Activated naive CD8-positive, alpha-beta T cell treated with anti-CD3 and anti-CD28 coated beads for 36 hours (primary cell): ENCODE data around the gene ITGA2. TPM values are rescaled to one million over a fixed set of nuclear protein-coding genes. Genes with fewer than 3 reads are reported as not detected.
"Not testable (repeated sequence)": the region's sequence is repeated elsewhere in the genome, so short reads cannot be mapped to it uniquely, and the experiment has no call there.

Source experiments
- DNase-seq: peaks from one replicate; pipeline ENCODE4 v3.0.0; 2021
- H3K27ac Mint-ChIP-seq: one replicate; pipeline ENCODE4 v1.8.0; 2022; ENCODE audit warnings: mild to moderate bottlenecking, moderate library complexity, mixed read lengths
- H3K27me3 Mint-ChIP-seq: one replicate; pipeline ENCODE4 v1.8.0; 2022; ENCODE audit warnings: mild to moderate bottlenecking, mixed read lengths
- H3K36me3 Mint-ChIP-seq: one replicate; pipeline ENCODE4 v1.8.0; 2021; ENCODE audit warnings: mild to moderate bottlenecking, mixed read lengths
- H3K4me1 Mint-ChIP-seq: one replicate; pipeline ENCODE4 v1.8.0; 2021; ENCODE audit warnings: mixed read lengths
- H3K4me3 Mint-ChIP-seq: one replicate; pipeline ENCODE4 v1.8.0; 2022; ENCODE audit warnings: mild to moderate bottlenecking, moderate library complexity, mixed read lengths
- H3K9me3 Mint-ChIP-seq: one replicate; pipeline ENCODE4 v1.8.0; 2022; ENCODE audit warnings: mixed read lengths
- total RNA-seq, 2 experiments: library from RNA; stranded (reverse); gene quantifications; one replicate each; pipeline ENCODE4 v1.2.3, GENCODE V29; 2021

ITGA2 gene
- total RNA-seq, 2 experiments from 2014 or later = 1.7 to 2.0 TPM

DNA sequence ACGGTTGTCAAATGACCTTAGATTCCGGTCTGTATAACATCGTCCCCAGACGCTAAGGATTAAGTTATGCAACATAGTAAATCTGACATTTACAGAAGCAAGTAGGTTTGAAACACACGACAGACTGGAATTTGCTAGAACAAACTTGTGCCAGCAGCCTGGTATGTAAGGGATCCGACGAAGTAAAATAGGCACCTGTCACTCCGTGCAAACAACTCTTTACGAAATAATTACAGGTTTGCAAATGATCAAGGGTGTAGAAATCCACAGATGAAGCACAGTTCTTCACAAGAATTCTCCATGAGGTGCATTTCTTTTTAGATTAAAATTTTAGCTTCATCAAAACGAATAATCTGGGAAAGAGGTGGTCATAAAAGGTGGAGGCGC, 119.9 kb downstream of the ITGA2 start:
- no peak for DNase-seq
- Mint-ChIP-seq H3K4me3 (peak overlapping the region; percentile 89), H3K9me3 (no peaks in the 10 kb centered on the region), H3K27ac (peak overlapping the region; percentile 87), H3K4me1 (peaks cover 35% of the 10 kb centered on the region), H3K36me3 (peaks cover 18% of the 10 kb centered on the region), H3K27me3 (no peaks in the 10 kb centered on the region)

- Mint-ChIP-seq H3K4me1 (peaks cover 35% of the 10 kb centered on the region), H3K9me3 (no peaks in the 10 kb centered on the region), H3K27me3 (no peaks in the 10 kb centered on the region), H3K4me3 (peak within 1 kb of the TSS; percentile 89), H3K27ac (peak within 1 kb of the TSS; percentile 87), H3K36me3 (peaks cover 18% of the 10 kb centered on the region)
- peak; percentile 93 for DNase-seq
Measured at GRCh38 chr5:53109443-53110127, 120.4 kb downstream of the ITGA2 start, which contains the start of gene MOCS2. Gene MOCS2 (minus strand): TSS chr5:53109757. CDS start chr5:53107174, 2,583 bp downstream.

GRCh38 chr5:53110156-53110555, 121.0 kb downstream of the ITGA2 start:
- Mint-ChIP-seq H3K27me3 (no peaks in the 10 kb centered on the region), H3K9me3 (no peaks in the 10 kb centered on the region), H3K4me3 (peak overlapping the region; percentile 89), H3K27ac (peak overlapping the region; percentile 87), H3K36me3 (peaks cover 19% of the 10 kb centered on the region), H3K4me1 (peaks cover 32% of the 10 kb centered on the region)
- DNase-seq = no peak

- H3K9me3 Mint-ChIP-seq = no peaks in the 10 kb centered on the region
- peak overlapping the region; percentile 89 for H3K4me3 Mint-ChIP-seq
- peaks cover 23% of the 10 kb centered on the region for H3K4me1 Mint-ChIP-seq
- H3K27me3 Mint-ChIP-seq = no peaks in the 10 kb centered on the region
- peaks cover 9% of the 10 kb centered on the region for H3K36me3 Mint-ChIP-seq
- no peak for DNase-seq
- no peak overlapping the region for H3K27ac Mint-ChIP-seq
Measured at GRCh38 chr5:53111139-53111538, 122.0 kb downstream of the ITGA2 start.

DNA sequence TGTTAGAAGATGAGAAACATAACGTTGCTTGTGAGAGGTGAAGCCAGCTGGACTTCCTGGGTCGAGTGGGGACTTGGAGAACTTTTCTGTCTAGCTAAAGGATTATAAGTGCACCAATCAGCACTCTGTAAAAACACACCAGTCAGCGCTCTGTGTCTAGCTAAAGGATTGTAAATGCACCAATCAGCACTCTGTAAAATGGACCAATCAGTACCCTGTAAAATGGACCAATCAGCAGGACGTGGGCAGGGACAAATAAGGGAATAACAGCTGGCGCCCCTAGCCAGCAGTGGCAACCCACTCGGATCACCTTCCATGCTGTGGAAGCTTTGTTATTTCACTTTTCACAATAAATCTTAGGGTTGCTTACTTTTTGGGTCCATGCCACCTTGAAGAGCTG, 123.2 kb downstream of the ITGA2 start:
- H3K4me1 Mint-ChIP-seq = peaks cover 17% of the 10 kb centered on the region
- not testable (repeated sequence) for H3K27me3 Mint-ChIP-seq, H3K4me3 Mint-ChIP-seq, H3K27ac Mint-ChIP-seq, H3K9me3 Mint-ChIP-seq, DNase-seq, H3K36me3 Mint-ChIP-seq

GRCh38 chr5:53112909-53113308, 123.8 kb downstream of the ITGA2 start:
- H3K36me3 Mint-ChIP-seq = peaks cover 6% of the 10 kb centered on the region
- no peak overlapping the region for H3K4me3 Mint-ChIP-seq
- H3K4me1 Mint-ChIP-seq = peaks cover 13% of the 10 kb centered on the region
- no peak for DNase-seq
- no peak overlapping the region for H3K27ac Mint-ChIP-seq
- no peaks in the 10 kb centered on the region for H3K27me3 Mint-ChIP-seq
- H3K9me3 Mint-ChIP-seq = no peaks in the 10 kb centered on the region

DNA sequence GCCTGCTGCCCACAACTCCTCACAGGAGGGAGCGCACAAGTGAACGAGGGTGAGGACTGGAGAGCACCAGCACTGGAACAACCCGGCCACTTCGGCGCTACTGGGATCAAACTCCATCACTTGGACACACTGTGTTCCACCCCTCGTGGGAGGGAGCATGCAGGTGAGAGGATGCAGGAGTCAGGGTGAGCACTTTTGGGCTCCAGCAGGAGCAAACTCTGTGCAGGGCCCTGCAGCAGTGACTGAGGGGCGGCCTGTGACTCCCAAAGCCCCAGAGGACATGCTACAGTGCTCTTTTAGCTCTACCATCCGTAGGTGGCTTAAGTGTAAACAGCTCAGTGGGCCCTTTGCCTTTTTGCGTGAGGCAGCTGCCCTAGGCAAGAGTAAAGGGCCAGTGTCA, 124.8 kb downstream of the ITGA2 start:
- no peaks in the 10 kb centered on the region for H3K27me3 Mint-ChIP-seq
- H3K4me3 Mint-ChIP-seq = no peak overlapping the region
- peaks cover 6% of the 10 kb centered on the region for H3K36me3 Mint-ChIP-seq
- H3K27ac Mint-ChIP-seq = no peak overlapping the region
- peaks cover 10% of the 10 kb centered on the region for H3K4me1 Mint-ChIP-seq
- no peaks in the 10 kb centered on the region for H3K9me3 Mint-ChIP-seq
- no peak for DNase-seq

DNA sequence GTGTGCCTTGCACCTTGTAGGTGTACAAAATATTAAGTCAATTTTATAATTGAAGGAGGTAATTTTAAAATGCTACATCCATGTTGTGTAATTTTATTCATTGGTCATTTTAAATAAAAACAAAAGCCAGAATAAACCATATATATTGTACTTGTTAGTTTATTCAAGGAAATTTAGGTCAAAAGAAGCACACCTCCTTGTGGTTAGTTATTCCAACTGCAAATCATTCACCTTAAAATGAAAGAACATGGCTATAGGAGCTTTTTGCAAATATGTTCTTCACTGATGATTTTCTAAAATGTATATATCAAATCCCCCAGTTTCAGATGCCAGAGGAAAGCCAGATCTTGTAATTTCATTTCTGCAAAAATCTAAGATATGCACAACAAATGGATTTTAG, 125.8 kb downstream of the ITGA2 start:
- Mint-ChIP-seq H3K9me3 (no peaks in the 10 kb centered on the region), H3K27ac (no peak overlapping the region), H3K36me3 (peaks cover 6% of the 10 kb centered on the region), H3K27me3 (no peaks in the 10 kb centered on the region), H3K4me3 (no peak overlapping the region), H3K4me1 (peaks cover 10% of the 10 kb centered on the region)
- DNase-seq = no peak

DNA sequence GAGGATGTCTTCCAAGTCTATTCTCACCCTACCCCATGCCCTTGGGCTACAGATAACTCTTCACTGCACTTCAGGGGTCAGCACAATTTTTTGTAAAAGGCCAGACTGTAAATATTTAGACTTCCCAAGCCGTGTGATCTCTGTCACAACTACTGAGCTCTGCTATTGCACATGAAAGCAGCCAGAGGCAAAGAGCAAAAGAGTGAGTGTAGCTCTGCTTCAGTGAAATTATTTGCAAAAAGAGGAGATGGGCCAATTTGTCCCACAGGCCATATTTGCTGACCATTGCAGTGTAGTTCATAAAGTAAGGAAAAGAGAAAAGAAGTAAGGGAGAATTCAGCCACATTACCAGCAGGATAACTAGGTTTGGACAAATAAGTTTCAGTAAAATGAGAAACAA, 127.4 kb downstream of the ITGA2 start:
- Mint-ChIP-seq H3K4me3 (no peak overlapping the region), H3K27me3 (no peaks in the 10 kb centered on the region), H3K36me3 (peaks cover 2% of the 10 kb centered on the region), H3K27ac (no peak overlapping the region), H3K4me1 (no peaks in the 10 kb centered on the region), H3K9me3 (no peaks in the 10 kb centered on the region)
- no peak for DNase-seq

DNA sequence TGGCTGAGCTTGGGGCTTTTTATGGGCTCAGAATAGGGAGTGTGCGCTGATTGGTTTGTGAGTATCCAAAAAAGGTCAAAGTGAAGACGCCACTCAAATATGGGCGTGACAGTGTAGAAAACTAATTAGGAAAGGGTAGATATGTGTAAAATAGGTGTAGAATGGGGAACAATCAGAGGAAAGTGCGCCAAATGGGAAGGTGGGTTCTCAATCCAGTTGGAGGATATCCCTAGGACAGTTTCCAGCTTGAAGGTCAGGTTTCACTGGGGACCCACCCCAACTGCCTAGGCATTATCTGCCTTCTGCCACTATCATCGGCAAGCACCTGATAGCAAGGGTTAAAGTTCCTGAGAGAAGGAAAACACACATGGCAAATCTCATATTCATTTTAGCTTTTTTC, 129.7 kb downstream of the ITGA2 start:
- H3K4me1 Mint-ChIP-seq = no peaks in the 10 kb centered on the region
- no peak for DNase-seq
- no peak overlapping the region for H3K4me3 Mint-ChIP-seq
- H3K9me3 Mint-ChIP-seq = no peaks in the 10 kb centered on the region
- no peaks in the 10 kb centered on the region for H3K27me3 Mint-ChIP-seq
- H3K27ac Mint-ChIP-seq = no peak overlapping the region
- H3K36me3 Mint-ChIP-seq = peaks cover 2% of the 10 kb centered on the region

GRCh38 chr5:53120165-53120564, 131.0 kb downstream of the ITGA2 start:
- H3K27me3 Mint-ChIP-seq = no peaks in the 10 kb centered on the region
- no peaks in the 10 kb centered on the region for H3K4me1 Mint-ChIP-seq
- peaks cover under 1% of the 10 kb centered on the region for H3K36me3 Mint-ChIP-seq
- no peak for DNase-seq
- no peaks in the 10 kb centered on the region for H3K9me3 Mint-ChIP-seq
- no peak overlapping the region for H3K4me3 Mint-ChIP-seq
- H3K27ac Mint-ChIP-seq = no peak overlapping the region

DNA sequence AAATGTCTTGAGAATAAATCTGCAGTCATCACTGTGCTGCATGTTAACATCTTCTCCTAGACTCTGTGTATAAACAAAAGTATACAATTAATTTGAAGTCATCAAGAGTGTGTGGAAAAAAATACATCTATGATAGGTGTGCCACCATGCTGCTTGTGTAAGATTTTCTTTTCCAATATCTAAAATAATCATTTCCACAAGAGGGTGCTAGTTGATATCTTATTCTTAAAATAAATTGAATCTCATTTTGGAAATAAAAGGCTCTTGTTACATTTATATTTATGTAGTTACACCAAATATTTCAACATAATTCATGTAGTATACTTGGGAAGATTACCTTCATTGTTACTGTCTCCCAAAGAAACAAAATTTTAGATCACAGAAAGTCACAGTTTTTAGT, 134.6 kb downstream of the ITGA2 start:
- Mint-ChIP-seq H3K4me1 (no peaks in the 10 kb centered on the region), H3K4me3 (no peak overlapping the region), H3K36me3 (no peaks in the 10 kb centered on the region), H3K9me3 (no peaks in the 10 kb centered on the region), H3K27me3 (no peaks in the 10 kb centered on the region), H3K27ac (no peak overlapping the region)
- no peak for DNase-seq

DNA sequence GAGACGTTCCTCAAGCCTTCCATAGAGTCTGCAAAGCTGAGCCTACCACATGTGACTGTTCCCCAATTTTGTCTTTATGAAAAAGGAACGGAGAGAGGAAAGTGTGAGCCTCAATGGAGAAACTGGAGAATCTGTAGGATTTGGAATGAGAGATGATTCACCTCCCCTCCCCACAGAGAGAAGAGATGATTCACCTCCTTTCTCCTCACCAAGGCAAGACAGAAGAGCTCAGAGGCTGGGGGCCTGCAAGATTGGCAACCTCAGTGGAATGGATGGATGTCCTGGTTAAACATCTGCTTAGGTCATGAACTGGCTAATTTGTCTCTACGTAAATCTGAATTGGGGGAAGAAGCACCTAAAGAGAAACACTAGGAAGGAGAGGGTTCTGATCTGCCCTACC, 137.4 kb downstream of the ITGA2 start:
- H3K36me3 Mint-ChIP-seq = no peaks in the 10 kb centered on the region
- H3K27me3 Mint-ChIP-seq = no peaks in the 10 kb centered on the region
- peaks cover 1% of the 10 kb centered on the region for H3K9me3 Mint-ChIP-seq
- H3K27ac Mint-ChIP-seq = no peak overlapping the region
- no peak overlapping the region for H3K4me3 Mint-ChIP-seq
- no peaks in the 10 kb centered on the region for H3K4me1 Mint-ChIP-seq
- no peak for DNase-seq

- Mint-ChIP-seq H3K9me3 (peaks cover 1% of the 10 kb centered on the region), H3K4me1 (no peaks in the 10 kb centered on the region), H3K36me3 (no peaks in the 10 kb centered on the region), H3K27me3 (no peaks in the 10 kb centered on the region), H3K4me3 (no peak overlapping the region), H3K27ac (no peak overlapping the region)
- no peak for DNase-seq
Measured at GRCh38 chr5:53127107-53127506, 138.0 kb downstream of the ITGA2 start.

DNA sequence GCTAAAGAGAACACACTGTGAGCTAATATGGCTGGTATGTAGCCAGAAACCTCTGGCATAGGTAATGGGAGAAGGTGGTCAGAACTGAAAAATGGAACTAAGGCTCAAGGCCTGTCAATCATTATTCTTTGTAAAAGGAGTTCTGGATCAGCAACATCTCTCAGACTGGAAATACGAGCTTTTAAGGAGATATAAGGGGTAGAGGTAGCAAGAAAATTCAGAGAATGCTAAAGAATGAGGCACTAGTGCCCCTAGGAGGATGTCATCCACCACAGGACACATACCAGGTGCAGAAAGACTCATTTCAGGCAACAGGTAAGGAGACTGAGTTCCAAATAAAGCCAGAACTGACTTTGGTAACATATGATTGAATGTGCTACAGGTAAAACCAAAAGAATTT, 139.3 kb downstream of the ITGA2 start:
- no peaks in the 10 kb centered on the region for H3K36me3 Mint-ChIP-seq
- H3K27me3 Mint-ChIP-seq = no peaks in the 10 kb centered on the region
- no peaks in the 10 kb centered on the region for H3K4me1 Mint-ChIP-seq
- DNase-seq = no peak
- no peak overlapping the region for H3K4me3 Mint-ChIP-seq
- no peak overlapping the region for H3K27ac Mint-ChIP-seq
- peaks cover 1% of the 10 kb centered on the region for H3K9me3 Mint-ChIP-seq

GRCh38 chr5:53130266-53130665, 141.1 kb downstream of the ITGA2 start:
- no peak overlapping the region for H3K27ac Mint-ChIP-seq
- H3K36me3 Mint-ChIP-seq = no peaks in the 10 kb centered on the region
- DNase-seq = no peak
- H3K27me3 Mint-ChIP-seq = no peaks in the 10 kb centered on the region
- H3K4me1 Mint-ChIP-seq = no peaks in the 10 kb centered on the region
- H3K4me3 Mint-ChIP-seq = no peak overlapping the region
- H3K9me3 Mint-ChIP-seq = peaks cover 1% of the 10 kb centered on the region
